Liver (tissue), 9 donors: ENCODE results near the gene PTPRD. TPM values are rescaled to one million over a fixed set of nuclear protein-coding genes. Genes with fewer than 3 reads are reported as not detected.

Experiments used
- DNase-seq: peaks from one replicate; pipeline ENCODE4 v3.0.0-alpha.2; 2017; ENCODE audit warnings: low spot score
- H3K27ac ChIP-seq, 2 donors: one replicate each; pipeline ENCODE4 v1.7.0; 2013; ENCODE audit warnings: inconsistent platforms in 2 of 2, low read length in 2 of 2, control low read depth in 1 of 2, low read depth in 1 of 2, mild to moderate bottlenecking in 1 of 2
- H3K27me3 ChIP-seq, 4 donors: one replicate each; pipeline versions ENCODE4 v1.6.1 to v1.7.0; 2013; ENCODE audit warnings: low read length in 3 of 4, inconsistent platforms in 1 of 4, mild to moderate bottlenecking in 1 of 4, moderate library complexity in 1 of 4; ENCODE audit not compliant: control insufficient read depth in 4 of 4, insufficient read depth in 4 of 4
- H3K36me3 ChIP-seq, 4 donors: one replicate each; pipeline versions ENCODE4 v1.6.1 to v1.7.0; 2013; ENCODE audit warnings: low read length in 3 of 4, mild to moderate bottlenecking in 3 of 4, low read depth in 1 of 4, moderate library complexity in 1 of 4; ENCODE audit not compliant: control insufficient read depth in 4 of 4, insufficient read depth in 3 of 4
- H3K4me1 ChIP-seq, 4 donors: one replicate each; pipeline versions ENCODE4 v1.6.1 to v1.7.0; 2013; ENCODE audit warnings: low read length in 3 of 4, mild to moderate bottlenecking in 3 of 4, moderate library complexity in 1 of 4; ENCODE audit not compliant: control insufficient read depth in 4 of 4, insufficient read depth in 4 of 4
- H3K4me3 ChIP-seq, 3 donors: one replicate each; pipeline versions ENCODE4 v1.6.1 to v1.7.0; 2013; ENCODE audit warnings: low read length in 3 of 3, control low read depth in 1 of 3, low read depth in 1 of 3, mild to moderate bottlenecking in 1 of 3
- H3K9ac ChIP-seq, 2 donors: one replicate each; pipeline ENCODE4 v1.7.0; 2013; ENCODE audit warnings: low read length in 2 of 2, mild to moderate bottlenecking in 2 of 2, moderate library complexity in 2 of 2, control low read depth in 1 of 2, low read depth in 1 of 2
- H3K9me3 ChIP-seq, 4 donors: one replicate each; pipeline versions ENCODE4 v1.6.1 to v1.7.0; 2013; ENCODE audit warnings: low read length in 3 of 4; ENCODE audit not compliant: control insufficient read depth in 4 of 4
- ATF3 ChIP-seq: IDR thresholded peaks from 2 replicates; pipeline ENCODE4 v1.6.1; 2016; ENCODE audit warnings: antibody characterized with exemption
- CTCF ChIP-seq: fragments of 150-350 bp; IDR thresholded peaks from 2 replicates; pipeline ENCODE4 v1.5.1; 2017; ENCODE audit warnings: improper control_type of control experiment, low read depth, low read length; ENCODE audit not compliant: missing input control
- FOXA1 ChIP-seq: IDR thresholded peaks from 2 replicates; pipeline ENCODE4 v1.6.1; 2016; ENCODE audit warnings: antibody characterized with exemption
- FOXA2 ChIP-seq: IDR thresholded peaks from 2 replicates; pipeline ENCODE4 v1.6.1; 2016; ENCODE audit warnings: antibody characterized with exemption
- HNF4G ChIP-seq: IDR thresholded peaks from 2 replicates; pipeline ENCODE4 v1.6.1; 2016; ENCODE audit warnings: antibody characterized with exemption
- JUND ChIP-seq, 2 donors: IDR thresholded peaks; 2 replicates each; pipeline ENCODE4 v1.6.1; 2016; ENCODE audit warnings: antibody characterized with exemption in 2 of 2
- NR2F2 ChIP-seq: IDR thresholded peaks from 2 replicates; pipeline ENCODE4 v1.6.1; 2016; ENCODE audit warnings: antibody characterized with exemption
- RAD21 ChIP-seq, 2 donors: IDR thresholded peaks; 2 replicates each; pipeline ENCODE4 v1.6.1; 2016; ENCODE audit warnings: antibody characterized with exemption in 2 of 2, mild to moderate bottlenecking in 2 of 2
- REST ChIP-seq: IDR thresholded peaks from 2 replicates; pipeline ENCODE4 v1.6.1; 2016; ENCODE audit warnings: antibody characterized with exemption, mild to moderate bottlenecking
- RXRA ChIP-seq, 2 donors: IDR thresholded peaks; 2 replicates each; pipeline ENCODE4 v1.6.1; 2017 to 2018; ENCODE audit warnings: antibody characterized with exemption in 2 of 2, mild to moderate bottlenecking in 1 of 2
- SP1 ChIP-seq: IDR thresholded peaks from 2 replicates; pipeline ENCODE4 v1.6.1; 2018; ENCODE audit warnings: antibody characterized with exemption, mild to moderate bottlenecking
- TAF1 ChIP-seq: conservative IDR thresholded peaks from 2 replicates; pipeline ENCODE4 v1.6.1; 2016; ENCODE audit warnings: antibody characterized with exemption, mild to moderate bottlenecking
- YY1 ChIP-seq: IDR thresholded peaks from 2 replicates; pipeline ENCODE4 v1.6.1; 2016; ENCODE audit warnings: antibody characterized with exemption, mild to moderate bottlenecking
- ZBTB33 ChIP-seq: IDR thresholded peaks from 2 replicates; pipeline ENCODE4 v1.6.1; 2016; ENCODE audit warnings: antibody characterized with exemption
- WGBS: extraction: QIAGEN DNeasy Blood & Tissue Kit; methylation state at CpG from one replicate; pipeline ENCODE4 v1.1.7; 2013; 5-methylcytosine and 5-hydroxymethylcytosine counted together
- polyA plus RNA-seq, 2 donors: library from polyadenylated mRNA; stranded (reverse) in 1 of 2; unstranded in 1 of 2; fragments of 200-250 nt in 1 of 2; fragments of >200 nt in 1 of 2; fragmentation: Nextera tagmentation in 1 of 2; extraction: Ambion mirVana in 1 of 2; gene quantifications; one replicate each; pipeline versions ENCODE4 v1.2.1 to v1.2.3, GENCODE V29; 2013 to 2015
- total RNA-seq, 2 donors: library from RNA; depleted of rRNA; stranded (reverse); fragments of >200 nt; gene quantifications; one replicate each; pipeline ENCODE4 v1.2.3, GENCODE V29; 2014
- donor health status: healthy.
- donor health status: healthy.
- donor health status: healthy.
- donor health status: healthy.
- donor health status: healthy.

Gene PTPRD
- total and polyA plus RNA-seq, 4 donors = 0.78 to 34.2 (median 4.7) TPM

GRCh38 chr9:9494336-9494735 lies 1118.5 kb downstream of the PTPRD start:
- 54% methylated on average over 3 of the region's 3 CpGs for WGBS

More at GRCh38 chr9:9494336-9494735, 1118.5 kb downstream of the PTPRD start:
- DNase-seq = no peak
- no peaks in the 10 kb centered on the region for H3K36me3 ChIP-seq
- no peak overlapping the region for H3K9ac ChIP-seq
- no peaks in the 10 kb centered on the region for H3K27me3 ChIP-seq
- no peak for TF ChIP-seq SP1
- no peak for TF ChIP-seq CTCF
- TF ChIP-seq HNF4G = no peak
- no peak for TF ChIP-seq ZBTB33
- no peak for TF ChIP-seq TAF1
- no peak for TF ChIP-seq RAD21 (IDR thresholded peaks at IDR 0.05)
- TF ChIP-seq JUND (IDR thresholded peaks at IDR 0.05) = no peak
- TF ChIP-seq FOXA2 = no peak
- TF ChIP-seq REST = no peak
- no peak for TF ChIP-seq ATF3
- TF ChIP-seq NR2F2 = no peak
- no peak for TF ChIP-seq YY1
- TF ChIP-seq RXRA (IDR thresholded peaks at IDR 0.05) = no peak
- TF ChIP-seq FOXA1 = no peak
- no peak overlapping the region for H3K4me3 ChIP-seq
- peaks cover 0 to 3% (median 0%) of the 10 kb centered on the region in 4 donors for H3K9me3 ChIP-seq
- H3K27ac ChIP-seq = no peak overlapping the region
- no peaks in the 10 kb centered on the region for H3K4me1 ChIP-seq
